ENCODE data around the gene CCNE1. TPM values are rescaled to one million over a fixed set of nuclear protein-coding genes. Genes with fewer than 3 reads are reported as not detected.

CCNE1 gene
- polyA plus RNA-seq, 3 donors from 2014 or later: 0.22 to 0.39 TPM; not detected in 1

Other genes with a start within 250 kb of the CCNE1 start
- 100 to 1,000 TPM; 174 to 222 (median 184) TPM for gene POP4, start 205.7 kb upstream of the CCNE1 start, polyA plus RNA-seq
- 100 to 1,000 TPM; 107 to 244 (median 141) TPM for gene PLEKHF1, start 146.5 kb upstream of the CCNE1 start, polyA plus RNA-seq
- 10 to 100 TPM; 32.4 to 68.3 (median 60.3) TPM for gene C19orf12, start 96.7 kb upstream of the CCNE1 start, polyA plus RNA-seq
- gene URI1, start 130.2 kb downstream of the CCNE1 start, polyA plus RNA-seq: 10 to 100 TPM; 15.6 to 24.6 (median 18.1) TPM

All from immature natural killer cell (primary cell).